SK-MEL-5 (cell line): ENCODE results near the gene RETREG1. TPM values are rescaled to one million over a fixed set of nuclear protein-coding genes. Genes with fewer than 3 reads are reported as not detected.
"Not testable (repeated sequence)": the region's sequence is repeated elsewhere in the genome, so short reads cannot be mapped to it uniquely, and the experiment has no call there.

Experiments
- DNase-seq: peaks from one replicate; pipeline ENCODE4 v3.0.0-alpha.2; 2016; ENCODE audit warnings: low read depth, low spot score
- in situ Hi-C: cut with HindIII; loops from 2 replicates; pipeline ENCODE4 v1.10.0; 2016; ENCODE audit warnings: low sequenced_read_pairs, high pct_unique_total_duplicates, low pct_unique_long_range_greater_than_20kb
- total RNA-seq: library from RNA; depleted of rRNA; stranded (reverse); fragments of >200 nt; shearing (Covaris generic); gene quantifications from 2 replicates; pipeline ENCODE4 v1.2.3, GENCODE V29; 2014

Gene RETREG1
- total RNA-seq, 1 experiment from 2014 or later: 47.9 TPM

DNA sequence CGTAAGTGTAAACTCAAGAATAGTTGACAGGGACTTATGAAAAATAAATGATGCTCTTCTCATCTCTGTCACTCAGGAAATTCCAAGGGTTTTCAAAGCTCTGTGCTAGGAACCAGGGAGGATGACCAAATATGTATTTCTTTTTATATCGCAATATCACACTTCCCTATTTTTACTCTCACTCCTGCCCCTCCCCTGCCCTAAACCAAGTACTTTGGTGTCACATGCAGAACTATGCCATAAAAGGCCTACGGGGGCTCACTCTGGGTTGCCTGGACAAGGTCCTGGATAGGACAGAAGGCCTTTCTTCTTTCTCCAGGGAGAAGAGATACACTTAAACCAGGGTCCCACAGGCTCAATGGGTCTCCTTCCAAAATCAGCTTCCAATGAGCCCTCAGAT, 8.3 kb upstream of the RETREG1 start:
- DNase-seq: no peak
- in situ Hi-C loops: no loop called here

DNA sequence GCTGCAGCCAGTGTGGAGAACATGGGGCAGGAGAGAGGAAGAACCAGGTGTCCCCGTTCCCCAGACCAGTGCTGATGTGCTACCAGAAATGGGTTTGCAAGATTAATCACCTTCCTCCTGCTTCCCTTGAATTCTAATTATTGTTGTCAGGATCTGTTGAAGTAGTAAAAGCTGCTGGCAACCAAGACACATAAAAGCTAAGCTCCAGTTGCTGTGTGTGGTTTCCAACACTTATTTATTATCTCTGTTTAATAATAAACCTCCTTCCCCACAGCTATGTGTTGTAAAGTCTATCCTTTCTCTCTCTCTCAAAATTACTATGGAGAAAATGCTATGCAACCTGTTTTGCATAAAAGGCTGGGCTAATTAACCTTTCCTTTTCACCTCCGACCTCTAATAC, 2.3 kb upstream of the RETREG1 start:
- in situ Hi-C loops: no loop called here
- DNase-seq: no peak

DNA sequence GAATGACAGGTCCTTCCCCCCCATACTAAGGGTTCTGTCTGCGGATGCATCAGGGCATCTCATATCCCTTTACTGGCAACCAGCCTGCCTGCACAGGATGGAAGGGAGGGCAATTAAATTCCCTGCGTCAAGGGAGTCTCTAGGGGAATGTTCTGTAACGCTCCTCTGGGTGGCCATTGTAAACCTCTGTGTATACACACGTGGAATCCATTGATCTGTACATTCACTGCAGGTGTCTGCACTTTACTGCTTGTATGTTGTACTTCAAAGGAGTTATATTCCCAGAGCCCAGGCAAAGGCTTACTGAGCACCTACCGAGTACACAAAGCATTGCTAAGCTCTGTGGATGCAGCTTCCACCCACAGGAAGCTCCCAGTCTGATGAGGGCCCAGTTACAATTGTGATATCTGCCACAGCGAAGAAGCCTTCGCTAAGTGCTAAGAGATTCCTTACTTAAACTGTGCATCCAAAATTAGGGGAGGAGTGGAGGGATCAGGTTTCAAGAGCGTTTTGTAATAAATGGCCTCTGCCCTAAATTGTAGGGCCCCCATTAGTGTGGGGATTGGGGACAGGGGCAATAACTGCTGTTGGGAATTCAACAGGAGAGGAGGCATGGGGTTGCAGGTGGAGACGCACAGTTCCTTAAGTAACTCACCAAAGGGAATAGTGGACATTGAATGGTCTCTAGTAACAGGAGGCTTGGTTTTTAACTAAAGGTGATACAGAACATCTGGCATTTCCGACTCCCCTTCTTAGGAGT, 1.5 kb upstream of the RETREG1 start:
- in situ Hi-C loops: no loop called here
- peak; percentile 44 for DNase-seq

DNA sequence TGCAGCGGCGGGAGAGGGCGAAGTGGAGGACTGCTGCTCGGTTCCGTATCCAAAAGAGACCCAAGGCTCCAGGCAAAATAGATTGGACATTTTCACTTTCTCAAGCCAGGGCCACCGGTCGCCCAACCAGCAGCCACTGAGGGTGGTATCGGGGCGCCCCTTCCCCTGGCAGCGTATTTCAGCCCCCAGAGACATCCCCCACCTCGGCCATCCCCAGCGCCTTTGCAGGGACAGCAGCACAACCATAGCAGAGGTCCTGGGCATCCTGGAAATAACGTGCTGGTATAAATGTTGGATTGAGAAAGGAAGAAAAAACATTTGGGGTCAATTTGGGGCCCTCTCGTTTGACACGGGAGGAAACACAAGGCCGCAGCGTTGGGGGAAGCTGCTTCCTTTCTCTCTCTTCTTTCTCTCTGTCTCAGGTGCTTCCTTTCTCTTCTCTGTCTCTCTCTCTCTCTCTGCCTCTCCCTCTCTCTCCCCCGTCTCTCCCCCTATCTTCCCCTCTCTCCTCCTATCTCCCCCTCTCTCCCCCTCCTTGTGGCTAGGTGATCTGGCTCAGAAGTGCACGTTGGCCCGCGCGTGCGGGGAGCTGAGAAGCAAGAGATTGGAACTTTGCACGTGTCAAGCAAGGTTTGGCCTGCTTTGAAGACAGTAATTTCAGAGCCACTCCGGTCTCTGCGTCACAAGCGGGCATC, 624 bp upstream of the RETREG1 start:
- in situ Hi-C loops: no loop called here
- DNase-seq: no peak

DNA sequence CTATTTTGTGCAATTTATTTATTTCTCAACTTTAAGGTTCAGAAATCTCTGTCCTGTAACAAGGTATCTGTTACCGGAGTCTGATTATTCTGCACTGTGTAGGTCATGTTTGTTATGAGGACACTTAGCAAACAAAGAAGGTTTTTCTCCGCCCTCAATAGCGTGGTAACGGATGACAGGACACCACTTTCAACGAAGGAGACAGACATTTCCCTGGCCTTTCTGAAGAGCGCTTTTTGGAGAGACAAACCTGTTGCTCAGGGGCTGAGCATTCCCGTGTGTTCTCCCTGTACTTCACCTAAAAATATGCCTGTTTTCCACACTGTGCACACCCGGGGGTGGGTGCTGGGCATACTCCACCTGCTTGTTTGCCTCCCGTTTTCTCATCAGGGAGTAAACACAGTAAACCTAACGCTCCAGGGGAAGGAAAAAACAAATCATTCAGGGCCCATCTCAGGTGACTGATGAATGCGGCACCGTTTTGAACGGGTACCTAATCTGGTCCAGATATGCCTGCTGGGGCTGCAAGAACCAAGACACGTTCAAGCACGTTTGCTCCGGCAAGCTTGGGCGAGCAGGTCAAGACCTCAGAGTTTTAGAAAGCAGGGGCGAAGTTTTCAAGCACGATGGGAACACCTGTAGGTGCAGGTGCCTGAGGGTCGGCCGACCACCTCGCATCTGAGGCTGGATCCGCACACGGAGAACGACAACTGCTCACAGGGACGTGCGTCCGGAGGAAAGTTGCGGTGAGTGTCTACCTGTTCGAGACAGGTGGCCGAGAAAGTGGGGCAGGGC, 859 bp downstream of the RETREG1 start:
- in situ Hi-C loops: no loop called here
- peak; percentile 54 for DNase-seq

DNA sequence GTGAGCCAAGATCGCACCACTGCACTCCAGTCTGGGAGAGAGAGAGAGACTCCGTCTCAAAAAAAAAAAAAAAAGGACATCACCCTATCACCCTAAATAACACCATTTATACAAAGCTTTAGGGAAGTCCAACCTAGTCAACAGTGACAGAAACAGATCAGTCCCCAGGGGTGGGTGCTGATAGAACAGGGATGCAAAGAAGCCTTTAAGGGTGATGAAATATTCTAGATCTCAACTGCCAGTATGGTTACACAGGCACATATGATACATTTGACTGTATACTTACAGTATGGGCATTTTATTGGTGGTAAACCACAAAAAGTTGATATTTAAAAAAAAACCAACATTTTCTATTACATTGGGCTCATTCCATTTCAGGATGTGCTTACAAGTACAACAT, 4.8 kb downstream of the RETREG1 start:
- no peak for DNase-seq
- in situ Hi-C loops: no loop called here

DNA sequence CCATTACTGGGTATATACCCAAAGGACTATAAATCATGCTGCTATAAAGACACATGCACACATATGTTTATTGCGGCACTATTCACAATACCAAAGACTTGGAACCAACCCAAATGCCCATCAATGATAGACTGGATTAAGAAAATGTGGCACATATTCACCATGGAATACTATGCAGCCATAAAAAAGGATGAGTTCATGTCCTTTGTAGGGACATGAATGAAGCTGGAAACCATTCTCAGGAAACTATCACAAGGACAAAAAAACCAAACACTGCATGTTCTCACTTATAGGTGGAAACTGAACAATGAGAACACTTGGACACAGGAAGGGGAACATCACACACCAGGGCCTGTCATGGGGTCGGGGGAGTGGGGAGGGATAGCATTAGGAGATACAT, 5.9 kb downstream of the RETREG1 start:
- in situ Hi-C loops, DNase-seq: not testable (repeated sequence)

DNA sequence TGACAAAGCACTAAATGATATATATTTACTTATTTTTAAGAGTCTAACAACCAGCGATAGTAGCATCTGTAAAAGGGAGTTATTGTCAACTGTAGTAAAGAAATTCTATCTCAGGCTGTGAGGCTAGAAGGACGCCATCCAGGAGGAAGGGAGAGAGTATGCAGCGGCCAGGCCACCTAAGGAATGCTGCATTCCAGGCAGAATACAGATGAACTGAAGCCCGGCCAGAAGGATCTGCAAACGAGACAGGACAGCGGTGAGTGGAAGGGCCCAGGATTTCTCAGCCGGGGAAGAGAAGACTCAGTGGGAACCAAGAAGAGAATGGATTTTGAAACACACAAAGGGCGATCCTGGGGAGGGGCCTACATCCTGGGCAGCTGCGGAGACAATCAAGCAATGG, 7.4 kb downstream of the RETREG1 start:
- no peak for DNase-seq
- in situ Hi-C loops: no loop called here

DNA sequence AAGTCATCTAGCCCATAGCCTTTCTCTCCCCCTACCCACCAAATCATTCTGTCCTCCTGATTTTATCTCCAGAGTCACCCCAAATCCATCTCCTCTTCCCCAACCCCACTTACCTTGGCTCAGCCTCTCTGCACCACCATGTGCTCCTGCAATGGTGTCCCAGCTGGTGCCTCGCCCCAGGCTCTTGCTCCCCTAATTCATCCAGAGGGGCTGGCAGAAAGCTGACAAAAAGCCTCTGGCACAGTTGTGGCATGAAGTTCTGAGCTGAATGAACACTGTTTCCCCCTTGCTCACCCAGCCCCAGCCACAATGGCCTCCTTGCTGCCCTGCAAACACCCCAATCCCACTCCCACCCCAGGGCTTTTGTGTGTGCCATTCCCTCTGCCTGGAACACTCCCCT, 10.2 kb downstream of the RETREG1 start:
- no peak for DNase-seq
- in situ Hi-C loops: no loop called here

DNA sequence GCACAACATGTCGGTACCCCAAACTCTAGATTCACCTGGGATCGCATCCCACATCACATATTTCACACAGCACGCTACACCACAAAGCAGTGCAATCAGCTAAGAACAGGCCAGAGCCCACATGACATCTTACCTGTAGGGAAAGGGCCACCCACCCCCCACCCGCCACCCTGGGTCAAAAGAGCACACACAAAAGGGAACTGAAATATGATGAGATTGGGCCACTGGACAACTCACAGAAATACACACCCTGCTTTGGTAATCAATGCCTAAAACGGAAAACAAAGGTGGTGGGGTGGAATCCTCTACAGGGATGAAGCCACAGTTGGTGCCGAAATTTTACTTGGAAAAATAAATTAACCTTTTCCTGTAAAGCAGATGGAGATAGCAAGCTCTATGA, 13.1 kb downstream of the RETREG1 start:
- in situ Hi-C loops: no loop called here

DNA sequence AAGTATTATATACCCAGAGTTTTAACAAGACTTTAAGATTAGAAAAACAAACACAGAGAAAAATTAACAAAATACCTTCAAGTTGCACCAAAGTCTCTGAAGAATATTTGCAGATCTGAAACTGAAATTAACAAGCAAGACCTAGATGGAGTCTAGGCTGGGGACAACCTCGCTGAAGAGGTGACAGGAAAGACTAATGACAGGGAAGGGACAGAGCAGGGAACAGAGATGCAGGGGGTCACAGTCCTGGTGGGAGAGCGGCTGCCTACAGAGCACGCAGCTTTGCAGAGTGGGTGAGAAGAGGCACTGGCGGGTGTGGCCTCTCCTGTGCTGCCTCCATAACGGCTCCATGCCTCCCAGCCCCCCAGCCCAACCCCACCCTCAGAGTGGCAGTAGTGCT, 13.5 kb downstream of the RETREG1 start:
- in situ Hi-C loops: no loop called here
- no peak for DNase-seq

More for the DNA sequence above, 13.1 kb downstream of the RETREG1 start:
- DNase-seq: no peak

DNA sequence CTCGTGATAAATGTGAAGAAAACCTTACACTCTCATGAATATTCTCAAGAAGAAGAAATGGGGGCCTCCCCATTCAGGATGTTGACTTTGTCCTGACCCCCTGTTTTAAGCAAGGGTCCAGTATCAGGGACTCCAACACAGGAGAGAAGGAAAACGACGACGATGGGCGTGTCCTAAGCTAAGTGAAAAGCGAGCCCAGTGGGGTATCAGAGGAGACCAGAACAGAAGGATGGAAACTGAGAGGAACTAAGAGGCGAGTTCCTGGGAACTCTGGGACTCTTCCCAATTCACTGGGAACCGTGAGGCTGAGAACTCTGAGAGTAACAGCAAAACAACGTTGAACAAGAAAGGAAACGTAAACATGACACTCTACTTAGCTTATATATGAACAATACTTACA, 14.6 kb downstream of the RETREG1 start:
- DNase-seq: no peak
- in situ Hi-C loops: no loop called here

DNA sequence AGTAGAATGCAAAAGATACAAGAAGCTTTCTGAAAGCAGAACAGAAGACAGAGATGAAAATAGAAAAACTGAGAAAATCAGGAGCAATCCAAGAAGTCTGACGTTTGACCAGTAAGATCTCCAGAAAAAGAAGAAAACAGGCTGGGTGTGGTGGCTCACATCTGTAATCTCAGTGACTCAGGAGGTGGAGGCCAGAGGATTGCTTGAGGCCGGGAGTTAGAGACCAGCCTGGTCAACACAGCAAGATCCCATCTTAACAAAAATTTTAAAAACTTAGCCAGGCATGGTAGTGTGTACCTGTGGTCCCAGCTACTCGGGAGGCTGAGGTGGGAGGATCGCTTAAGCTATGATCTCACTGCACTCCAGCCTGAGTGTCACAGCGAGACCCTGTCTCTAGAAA, 15.9 kb downstream of the RETREG1 start:
- DNase-seq: no peak
- in situ Hi-C loops: no loop called here

DNA sequence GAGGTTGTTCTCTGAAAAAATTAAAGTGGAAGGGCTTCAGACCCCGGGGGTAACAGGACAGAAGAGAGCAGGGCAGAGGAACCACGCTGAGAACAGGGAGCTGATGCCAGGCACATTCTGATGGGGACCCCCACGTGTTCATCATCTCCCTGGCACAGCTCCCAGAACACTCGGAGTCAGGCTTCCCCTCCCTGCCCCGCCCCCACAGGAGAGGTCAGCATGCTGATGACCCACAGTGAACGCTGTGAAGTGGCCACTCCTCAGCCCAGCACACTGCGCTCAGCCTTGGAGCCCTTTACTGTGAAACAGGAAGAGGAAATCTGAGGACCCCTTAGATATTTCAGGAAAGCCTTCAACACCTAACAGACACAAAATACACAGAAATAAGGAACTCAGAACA, 16.4 kb downstream of the RETREG1 start:
- peak; percentile 36 for DNase-seq
- in situ Hi-C loops: no loop called here

DNA sequence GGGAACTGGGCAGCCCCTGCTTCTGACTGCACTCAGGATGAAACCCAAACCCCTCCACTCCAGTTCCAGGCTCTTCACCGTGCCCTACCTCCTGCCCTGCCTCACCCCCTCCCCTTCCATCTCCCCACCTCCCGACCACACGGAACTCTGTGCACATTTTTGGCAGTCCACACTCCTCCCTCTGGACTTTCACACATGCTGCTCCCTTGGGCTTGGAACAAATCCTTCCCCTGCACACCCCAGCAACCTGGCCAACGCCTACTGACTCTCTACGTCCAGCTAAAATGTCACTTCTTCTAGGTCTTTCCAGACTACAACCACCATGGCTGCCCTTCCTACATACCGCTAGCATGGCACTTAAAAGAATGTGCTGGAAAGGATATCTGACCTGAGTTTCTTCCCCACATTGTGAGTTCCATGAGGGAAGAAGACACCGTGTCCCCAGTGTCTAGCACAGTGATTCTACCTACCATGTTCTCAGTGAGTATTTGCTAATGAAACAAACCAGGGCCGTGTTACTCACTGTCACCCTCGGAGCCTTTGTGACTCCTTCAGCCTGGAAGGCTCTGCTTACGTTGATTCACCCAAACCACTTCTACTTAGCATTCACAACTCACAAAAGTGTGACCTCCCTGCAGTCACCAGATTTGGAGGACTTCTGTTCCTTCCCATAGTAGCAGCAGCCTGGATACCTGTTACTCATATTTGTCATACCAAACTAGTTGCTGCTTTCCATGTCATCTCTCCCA, 18.7 kb downstream of the RETREG1 start:
- in situ Hi-C loops: no loop called here
- DNase-seq: no peak

DNA sequence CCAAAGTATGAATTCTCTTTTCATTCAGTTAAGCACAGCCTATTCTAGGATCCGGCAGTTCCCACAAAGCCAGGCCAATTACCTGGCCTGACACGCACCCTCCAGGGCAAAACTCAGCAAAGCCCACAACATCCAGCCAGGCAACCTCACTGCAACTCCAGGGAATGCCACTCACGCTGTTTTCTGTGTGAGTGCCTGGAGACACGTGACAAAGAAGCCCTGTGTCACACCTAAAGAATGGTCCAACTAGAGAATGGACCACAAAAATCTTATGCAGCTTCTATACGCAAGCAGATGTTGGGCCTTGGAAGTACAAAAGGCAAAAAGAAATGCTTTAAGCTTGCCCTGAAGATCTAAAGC, 20.2 kb downstream of the RETREG1 start:
- in situ Hi-C loops: no loop called here
- DNase-seq: peak; percentile 67

DNA sequence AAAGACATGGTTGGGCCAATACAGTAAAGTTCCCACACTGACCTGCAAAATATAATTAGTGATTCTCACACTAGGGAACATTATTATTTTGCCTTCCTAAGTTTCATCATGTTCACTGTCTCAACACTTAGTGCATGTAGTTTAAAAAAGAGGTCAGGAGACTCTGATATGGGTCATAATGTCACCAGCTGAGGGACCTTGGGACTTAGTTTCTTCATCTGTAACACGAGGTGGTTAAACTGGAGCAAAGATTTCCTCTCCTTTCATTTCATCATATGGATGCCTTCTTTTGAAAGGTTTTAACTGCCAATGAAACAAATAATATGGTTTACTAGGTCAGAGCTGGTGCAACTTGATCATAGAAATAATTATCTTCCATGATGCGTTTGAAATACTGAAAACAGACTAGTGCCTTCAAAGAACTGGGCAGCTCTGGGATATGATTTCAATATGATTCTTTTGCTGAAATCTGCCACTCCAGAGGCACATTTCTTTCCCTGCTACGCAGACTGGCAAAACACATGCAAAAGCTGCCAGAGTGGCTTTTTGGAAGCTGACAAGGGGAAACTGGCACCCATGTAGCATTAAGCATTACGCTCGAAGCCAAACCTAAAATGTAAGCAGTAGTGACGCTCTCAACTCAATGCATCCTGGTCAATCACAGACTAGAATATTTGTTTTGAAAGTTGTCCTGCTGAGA, 20.8 kb downstream of the RETREG1 start:
- DNase-seq: no peak
- in situ Hi-C loops: no loop called here
